T-helper 1 cell treated with Interleukin-12 subunit alpha and Interleukin-12 subunit beta and Interleukin-4 antibody, amounts not matched to agents 30 μg/mL and 1 μg/mL, for 36 hours (primary cell): ENCODE measurements around the gene AAMDC.
A peak's percentile ranks its signal among the peaks of the same experiment; 100 is the strongest.

Experiments used
- H3K27ac Mint-ChIP-seq: one replicate; pipeline ENCODE4 v1.8.0; 2021; ENCODE audit warnings: mild to moderate bottlenecking, mixed read lengths
- H3K27me3 Mint-ChIP-seq: one replicate; pipeline ENCODE4 v1.8.0; 2021; ENCODE audit warnings: low read depth, mixed read lengths
- H3K36me3 Mint-ChIP-seq: one replicate; pipeline ENCODE4 v1.8.0; 2021; ENCODE audit warnings: low read depth, mixed read lengths
- H3K4me1 Mint-ChIP-seq: one replicate; pipeline ENCODE4 v1.8.0; 2021; ENCODE audit warnings: low read depth, mixed read lengths
- H3K4me3 Mint-ChIP-seq: one replicate; pipeline ENCODE4 v1.8.0; 2021; ENCODE audit warnings: mild to moderate bottlenecking, moderate library complexity, mixed read lengths
- H3K9me3 Mint-ChIP-seq: one replicate; pipeline ENCODE4 v1.8.0; 2021; ENCODE audit warnings: mixed read lengths

Gene AAMDC

DNA sequence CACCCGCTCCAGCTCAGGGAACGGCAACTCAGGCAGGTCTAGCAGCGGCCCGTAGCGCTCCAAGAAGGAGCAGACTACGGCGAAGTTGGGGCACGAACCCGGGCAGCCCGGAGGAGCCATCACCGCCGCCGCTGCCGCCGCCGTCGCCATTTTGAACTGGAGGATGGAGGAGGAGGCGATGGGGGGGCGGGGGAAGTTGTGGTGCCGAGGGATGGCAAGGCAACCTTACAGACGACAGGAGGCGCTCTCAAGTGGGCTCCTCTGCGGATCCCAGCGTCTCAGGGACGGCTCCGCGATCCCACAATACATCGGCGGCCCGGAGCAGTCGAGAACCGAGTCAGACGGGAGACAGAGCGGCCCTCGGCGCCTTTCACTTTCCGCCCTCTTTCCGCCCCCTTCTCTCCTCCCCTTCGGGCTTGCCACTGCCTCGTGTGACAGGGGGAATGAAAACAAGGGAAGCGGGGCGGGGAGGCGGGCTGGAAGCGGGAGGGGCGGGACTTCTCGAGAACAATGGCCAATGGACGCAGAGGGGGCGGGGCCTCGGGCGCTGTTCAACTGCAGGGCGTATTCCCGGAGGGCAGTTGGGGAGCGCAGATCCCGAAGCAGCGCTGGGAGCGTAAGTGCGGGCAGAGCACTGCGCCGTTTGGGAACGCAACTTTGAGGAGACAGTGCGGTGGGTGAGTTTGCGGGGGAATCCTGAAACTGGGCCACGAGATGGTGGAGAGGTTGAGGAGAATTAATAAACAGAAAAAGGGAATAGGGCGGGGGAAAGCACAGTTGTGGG is at the start of gene AAMDC, which contains the start of gene RSF1:
Gene AAMDC, plus strand, starts transcription at position 580 of the 784 bp plus-strand sequence. CDS start 21,353 bp downstream, outside the sequence.
Gene RSF1, minus strand, starts transcription at position 158 of the 784 bp plus-strand sequence. Its CDS starts 8 bp downstream, at position 150.
- Mint-ChIP-seq H3K4me3 (peak within 1 kb of the TSS; percentile 100), H3K27ac (peak within 1 kb of the TSS; percentile 92), H3K27me3 (no peaks in the 10 kb centered on the region), H3K4me1 (peaks cover 27% of the 10 kb centered on the region), H3K36me3 (peaks cover 11% of the 10 kb centered on the region), H3K9me3 (no peaks in the 10 kb centered on the region)

- Mint-ChIP-seq H3K4me3 (no peak overlapping the region), H3K27ac (no peak overlapping the region), H3K36me3 (peaks cover 5% of the 10 kb centered on the region), H3K9me3 (no peaks in the 10 kb centered on the region), H3K27me3 (no peaks in the 10 kb centered on the region), H3K4me1 (peaks cover 9% of the 10 kb centered on the region)
These were observed 45.0 kb upstream of the AAMDC start for GRCh38 chr11:77775936-77776335.

DNA sequence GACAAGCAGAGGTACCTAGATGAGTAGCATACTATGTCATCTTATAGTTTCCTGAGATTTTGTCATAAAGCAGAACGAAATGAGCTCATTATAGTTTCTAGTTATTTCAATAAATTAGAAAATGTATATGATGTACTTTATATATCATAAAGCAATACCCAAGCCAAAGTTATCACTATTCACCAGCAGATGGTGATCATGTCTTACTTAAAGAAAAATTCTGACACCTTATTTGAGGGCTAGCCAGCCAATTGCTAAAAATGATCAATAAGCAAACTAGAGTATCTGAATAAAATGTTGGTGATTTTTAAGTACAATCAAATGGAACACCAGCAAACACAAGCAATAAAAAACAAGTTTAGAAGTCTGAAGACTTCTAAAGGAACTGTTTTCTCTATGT is 44.5 kb upstream of the AAMDC start:
- peaks cover 4% of the 10 kb centered on the region for H3K4me1 Mint-ChIP-seq
- no peaks in the 10 kb centered on the region for H3K9me3 Mint-ChIP-seq
- no peaks in the 10 kb centered on the region for H3K27me3 Mint-ChIP-seq
- peaks cover 5% of the 10 kb centered on the region for H3K36me3 Mint-ChIP-seq
- no peak overlapping the region for H3K4me3 Mint-ChIP-seq
- H3K27ac Mint-ChIP-seq = no peak overlapping the region

GRCh38 chr11:77778118-77778517 is 42.8 kb upstream of the AAMDC start:
- H3K9me3 Mint-ChIP-seq = no peaks in the 10 kb centered on the region
- peaks cover 5% of the 10 kb centered on the region for H3K36me3 Mint-ChIP-seq
- H3K27me3 Mint-ChIP-seq = no peaks in the 10 kb centered on the region
- H3K4me3 Mint-ChIP-seq = no peak overlapping the region
- no peak overlapping the region for H3K27ac Mint-ChIP-seq
- H3K4me1 Mint-ChIP-seq = peaks cover 1% of the 10 kb centered on the region

GRCh38 chr11:77778549-77778948 is 42.4 kb upstream of the AAMDC start:
- Mint-ChIP-seq H3K27ac (no peak overlapping the region), H3K9me3 (no peaks in the 10 kb centered on the region), H3K27me3 (no peaks in the 10 kb centered on the region), H3K4me1 (peaks cover 1% of the 10 kb centered on the region), H3K4me3 (no peak overlapping the region), H3K36me3 (peaks cover 5% of the 10 kb centered on the region)

- H3K27me3 Mint-ChIP-seq = no peaks in the 10 kb centered on the region
- H3K27ac Mint-ChIP-seq = no peak overlapping the region
- H3K4me3 Mint-ChIP-seq = no peak overlapping the region
- H3K4me1 Mint-ChIP-seq = peaks cover 1% of the 10 kb centered on the region
- H3K36me3 Mint-ChIP-seq = peaks cover 1% of the 10 kb centered on the region
- H3K9me3 Mint-ChIP-seq = no peaks in the 10 kb centered on the region
These were observed 41.0 kb upstream of the AAMDC start for GRCh38 chr11:77779935-77780334.

- Mint-ChIP-seq H3K36me3 (peaks cover 4% of the 10 kb centered on the region), H3K9me3 (no peaks in the 10 kb centered on the region), H3K27me3 (no peaks in the 10 kb centered on the region), H3K27ac (no peak overlapping the region), H3K4me3 (no peak overlapping the region), H3K4me1 (peaks cover 6% of the 10 kb centered on the region)
These were observed 37.9 kb upstream of the AAMDC start for GRCh38 chr11:77783025-77783424.

DNA sequence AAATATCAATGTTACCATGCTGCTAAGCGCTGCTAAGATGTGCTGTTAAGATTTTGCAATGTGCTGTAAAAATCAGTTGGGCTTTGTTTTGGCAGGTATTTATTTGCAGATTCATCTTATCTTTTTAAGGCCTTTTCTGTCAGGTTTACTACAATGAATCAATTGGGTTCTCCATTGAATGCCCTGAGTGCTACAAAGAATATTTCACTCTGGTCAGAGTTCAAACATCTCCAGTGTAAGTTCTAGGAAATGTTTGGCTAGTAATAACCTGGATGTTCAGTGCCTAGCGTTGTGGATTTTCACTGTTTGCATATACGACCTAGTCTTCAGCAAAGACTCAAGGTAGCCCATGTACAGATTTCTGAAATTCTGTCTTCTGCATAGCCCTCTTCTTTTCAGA is 36.4 kb upstream of the AAMDC start:
- no peak overlapping the region for H3K27ac Mint-ChIP-seq
- H3K9me3 Mint-ChIP-seq = no peaks in the 10 kb centered on the region
- H3K4me1 Mint-ChIP-seq = peaks cover 17% of the 10 kb centered on the region
- no peak overlapping the region for H3K4me3 Mint-ChIP-seq
- H3K27me3 Mint-ChIP-seq = no peaks in the 10 kb centered on the region
- peaks cover 6% of the 10 kb centered on the region for H3K36me3 Mint-ChIP-seq

DNA sequence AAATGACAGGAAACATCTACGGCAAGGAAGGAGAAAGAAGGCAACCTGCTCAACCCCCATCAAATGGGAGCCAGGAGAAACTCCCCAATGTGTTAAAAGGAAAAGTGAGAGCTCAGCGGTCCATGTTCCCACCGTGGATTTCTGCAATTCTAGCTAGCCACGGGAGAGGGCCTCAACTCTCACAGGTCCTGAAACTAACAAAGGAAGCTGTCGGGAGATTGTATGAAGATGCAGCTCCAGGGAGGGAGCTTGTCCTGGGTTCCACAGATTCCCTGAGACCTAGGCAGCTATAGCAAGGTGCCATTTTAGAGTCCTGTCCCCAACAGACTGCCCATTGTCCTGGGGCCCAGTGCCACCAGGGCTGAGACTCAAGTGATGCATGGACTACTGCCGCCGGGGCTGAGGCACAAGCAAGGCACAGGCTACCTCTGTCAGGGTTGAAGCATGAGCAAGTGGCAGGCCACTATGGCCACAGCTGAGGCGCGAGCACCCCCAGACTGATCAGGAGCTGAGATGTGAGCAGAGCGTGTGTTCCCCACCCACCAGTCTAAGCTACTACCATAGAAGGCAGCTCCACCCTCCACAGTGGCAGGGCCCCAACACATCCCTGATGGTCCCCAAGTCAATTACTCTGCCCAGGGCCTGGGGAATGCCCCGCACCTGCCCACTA is 31.7 kb upstream of the AAMDC start:
- Mint-ChIP-seq H3K9me3 (peaks cover 19% of the 10 kb centered on the region), H3K4me1 (peaks cover 23% of the 10 kb centered on the region), H3K36me3 (peaks cover 30% of the 10 kb centered on the region)

DNA sequence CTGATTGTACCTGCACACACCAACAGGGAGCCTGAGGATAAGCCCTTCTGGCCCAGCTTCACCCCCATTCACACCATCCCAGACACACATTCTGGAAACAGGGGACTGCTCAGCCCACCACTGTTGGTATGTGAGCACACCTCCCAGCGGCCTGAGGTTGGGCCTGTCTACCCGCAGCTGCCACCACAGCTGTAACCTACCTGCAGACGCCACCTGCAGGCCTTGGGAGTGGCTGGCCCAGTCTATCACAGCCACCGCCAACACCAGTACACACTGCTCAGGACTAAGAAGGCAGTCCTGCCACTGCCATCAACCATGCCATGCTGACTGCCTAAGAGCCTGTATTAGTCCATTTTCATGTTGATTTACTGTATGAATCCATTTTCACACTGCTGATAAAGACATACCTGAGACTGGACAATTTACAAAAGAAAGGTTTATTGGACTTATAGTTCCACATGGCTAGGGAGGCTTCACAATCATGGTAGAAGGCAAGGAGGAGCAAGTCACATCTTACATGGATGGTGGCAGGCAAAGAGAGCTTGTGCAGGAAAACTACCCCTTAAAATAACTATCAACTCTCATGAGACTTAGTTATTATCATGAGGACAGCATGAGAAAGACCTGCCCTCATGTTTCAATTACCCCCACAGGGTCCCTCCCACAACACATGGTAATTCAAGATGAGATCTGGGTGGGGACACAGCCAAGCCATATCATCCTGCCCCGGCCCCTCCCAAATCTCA is 31.0 kb upstream of the AAMDC start:
- H3K4me3 Mint-ChIP-seq = no peak overlapping the region
- H3K36me3 Mint-ChIP-seq = peaks cover 33% of the 10 kb centered on the region
- no peak overlapping the region for H3K27ac Mint-ChIP-seq
- H3K9me3 Mint-ChIP-seq = peaks cover 19% of the 10 kb centered on the region
- no peaks in the 10 kb centered on the region for H3K27me3 Mint-ChIP-seq
- peaks cover 26% of the 10 kb centered on the region for H3K4me1 Mint-ChIP-seq

More for the DNA sequence above, 31.7 kb upstream of the AAMDC start:
- Mint-ChIP-seq H3K27me3 (no peaks in the 10 kb centered on the region), H3K4me3 (no peak overlapping the region), H3K27ac (no peak overlapping the region)

DNA sequence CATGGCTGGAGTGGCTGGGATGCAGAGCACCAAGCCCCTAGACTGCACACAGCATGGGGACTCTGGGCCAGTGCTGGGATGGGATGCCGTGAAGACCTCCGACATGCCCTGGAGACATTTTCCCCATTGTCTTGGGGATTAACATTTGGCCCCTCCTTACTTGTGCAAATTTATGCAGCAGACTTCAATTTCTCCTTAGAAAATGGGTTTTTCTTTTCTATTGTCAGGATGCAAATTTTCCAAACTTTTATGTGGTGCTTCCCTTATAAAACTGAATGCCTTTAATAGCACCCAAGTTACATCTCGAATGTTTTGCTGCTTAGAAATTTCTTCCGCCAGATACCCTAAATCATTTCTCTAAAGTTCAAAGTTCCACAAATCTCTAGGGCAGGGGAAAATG is 29.6 kb upstream of the AAMDC start:
- Mint-ChIP-seq H3K4me3 (no peak overlapping the region), H3K27ac (no peak overlapping the region)

DNA sequence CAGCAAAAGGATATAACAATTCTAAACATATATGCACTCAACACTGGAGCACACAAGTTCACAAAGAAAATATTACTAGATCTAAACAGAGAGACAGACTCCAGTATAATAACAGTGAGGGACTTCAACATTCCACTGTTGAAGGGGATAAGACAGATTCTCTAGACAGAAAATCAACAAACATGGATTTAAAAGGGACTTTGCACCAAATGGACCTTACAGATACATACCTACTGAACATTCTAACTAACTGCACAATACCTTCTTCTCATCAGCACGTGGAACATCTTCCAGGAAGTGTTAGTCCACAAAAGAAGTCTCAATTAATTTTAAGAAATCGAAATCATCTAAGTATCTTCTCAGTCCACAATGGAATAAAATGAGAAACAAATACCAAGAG is 27.0 kb upstream of the AAMDC start:
- peaks cover 19% of the 10 kb centered on the region for H3K9me3 Mint-ChIP-seq
- no peaks in the 10 kb centered on the region for H3K27me3 Mint-ChIP-seq
- H3K4me3 Mint-ChIP-seq = no peak overlapping the region
- H3K27ac Mint-ChIP-seq = no peak overlapping the region
- H3K36me3 Mint-ChIP-seq = peaks cover 35% of the 10 kb centered on the region
- peaks cover 19% of the 10 kb centered on the region for H3K4me1 Mint-ChIP-seq

More for the DNA sequence above, 29.6 kb upstream of the AAMDC start:
- H3K4me1 Mint-ChIP-seq = peaks cover 26% of the 10 kb centered on the region
- H3K27me3 Mint-ChIP-seq = no peaks in the 10 kb centered on the region
- H3K9me3 Mint-ChIP-seq = peaks cover 19% of the 10 kb centered on the region
- H3K36me3 Mint-ChIP-seq = peaks cover 33% of the 10 kb centered on the region

- Mint-ChIP-seq H3K36me3 (peaks cover 10% of the 10 kb centered on the region), H3K27ac (no peak overlapping the region), H3K4me1 (peaks cover 18% of the 10 kb centered on the region), H3K4me3 (no peak overlapping the region), H3K9me3 (no peaks in the 10 kb centered on the region), H3K27me3 (no peaks in the 10 kb centered on the region)
These were observed 21.6 kb upstream of the AAMDC start for GRCh38 chr11:77799338-77799737.

GRCh38 chr11:77800449-77800848 is 20.5 kb upstream of the AAMDC start:
- Mint-ChIP-seq H3K27ac (no peak overlapping the region), H3K4me1 (peaks cover 15% of the 10 kb centered on the region), H3K36me3 (peaks cover 7% of the 10 kb centered on the region), H3K9me3 (no peaks in the 10 kb centered on the region), H3K4me3 (no peak overlapping the region), H3K27me3 (no peaks in the 10 kb centered on the region)
